Glomerular visceral epithelial cell (primary cell): ENCODE results near the gene HIVEP1.

Source experiments
- DNase-seq: peaks from one replicate; pipeline ENCODE4 v3.0.0-alpha.2; 2016; ENCODE audit errors: extremely low spot score

The HIVEP1 gene

GRCh38 chr6:12189150-12189549 lies 177.0 kb downstream of the HIVEP1 start:
- DNase-seq: no peak

GRCh38 chr6:12189661-12190060 lies 177.5 kb downstream of the HIVEP1 start:
- DNase-seq: no peak

GRCh38 chr6:12190252-12190651 lies 178.1 kb downstream of the HIVEP1 start:
- DNase-seq: no peak

GRCh38 chr6:12196326-12196936 lies 184.3 kb downstream of the HIVEP1 start:
- DNase-seq: peak; percentile 70

- DNase-seq: no peak
These were observed 186.7 kb downstream of the HIVEP1 start for GRCh38 chr6:12198851-12199250.

- DNase-seq: no peak
These were observed 188.0 kb downstream of the HIVEP1 start for GRCh38 chr6:12200015-12200564.

- no peak for DNase-seq
These were observed 188.6 kb downstream of the HIVEP1 start for GRCh38 chr6:12200761-12201160.

GRCh38 chr6:12203001-12203400 lies 190.9 kb downstream of the HIVEP1 start:
- DNase-seq: peak; percentile 92

- peak; percentile 50 for DNase-seq
These were observed 196.1 kb downstream of the HIVEP1 start for GRCh38 chr6:12208190-12208589.

- DNase-seq: no peak
These were observed 196.6 kb downstream of the HIVEP1 start for GRCh38 chr6:12208673-12209072.
